ENCODE results near the gene GPR158.
A peak's percentile ranks its signal among the peaks of the same experiment; 100 is the strongest.

The GPR158 gene

GRCh38 chr10:25556457-25556856, 381.7 kb downstream of the GPR158 start:
- DNase-seq (ENCODE audit: insufficient read length, low spot score) (no peak), FAIRE-seq (no peak)

GRCh38 chr10:25557136-25557535, 382.3 kb downstream of the GPR158 start:
- no peak for FAIRE-seq
- no peak for DNase-seq (ENCODE audit: insufficient read length, low spot score)

GRCh38 chr10:25561758-25562157, 387.0 kb downstream of the GPR158 start:
- DNase-seq (ENCODE audit: insufficient read length, low spot score): no peak
- FAIRE-seq: no peak

- FAIRE-seq: no peak
- DNase-seq (ENCODE audit: insufficient read length, low spot score): no peak
These were observed 387.7 kb downstream of the GPR158 start for GRCh38 chr10:25562547-25562946.

- DNase-seq (ENCODE audit: insufficient read length, low spot score) (no peak), FAIRE-seq (no peak)
These were observed 389.6 kb downstream of the GPR158 start for GRCh38 chr10:25564351-25564750.

- DNase-seq (ENCODE audit: insufficient read length, low spot score) (no peak), FAIRE-seq (no peak)
These were observed 390.8 kb downstream of the GPR158 start for GRCh38 chr10:25565570-25565969.

- DNase-seq (ENCODE audit: insufficient read length, low spot score) (no peak), FAIRE-seq (no peak)
These were observed 398.5 kb downstream of the GPR158 start for GRCh38 chr10:25573316-25573715.

GRCh38 chr10:25575343-25575742, 400.5 kb downstream of the GPR158 start:
- FAIRE-seq (no peak), DNase-seq (ENCODE audit: insufficient read length, low spot score) (no peak)

GRCh38 chr10:25578061-25578460, 403.3 kb downstream of the GPR158 start:
- FAIRE-seq (no peak), DNase-seq (ENCODE audit: insufficient read length, low spot score) (no peak)

GRCh38 chr10:25582961-25583360, 408.2 kb downstream of the GPR158 start:
- no peak for DNase-seq (ENCODE audit: insufficient read length, low spot score)
- FAIRE-seq: no peak

GRCh38 chr10:25600651-25601050, 425.9 kb downstream of the GPR158 start:
- FAIRE-seq: no peak

GRCh38 chr10:25604591-25604990, 429.8 kb downstream of the GPR158 start:
- DNase-seq (ENCODE audit: insufficient read length, low spot score): no peak
- FAIRE-seq: no peak

More at GRCh38 chr10:25600651-25601050, 425.9 kb downstream of the GPR158 start:
- DNase-seq (ENCODE audit: insufficient read length, low spot score): no peak

- no peak for FAIRE-seq
- DNase-seq (ENCODE audit: insufficient read length, low spot score): no peak
These were observed 439.9 kb downstream of the GPR158 start for GRCh38 chr10:25614652-25615051.

GRCh38 chr10:25615926-25616325, 441.1 kb downstream of the GPR158 start:
- DNase-seq (ENCODE audit: insufficient read length, low spot score) (no peak), FAIRE-seq (peak; percentile 31)

GRCh38 chr10:25616903-25617592, 442.2 kb downstream of the GPR158 start:
- DNase-seq (ENCODE audit: insufficient read length, low spot score) (no peak), FAIRE-seq (no peak)

- DNase-seq (ENCODE audit: insufficient read length, low spot score) (no peak), FAIRE-seq (no peak)
These were observed 452.8 kb downstream of the GPR158 start for GRCh38 chr10:25627606-25628005.

GRCh38 chr10:25629333-25629732, 454.5 kb downstream of the GPR158 start:
- FAIRE-seq: no peak
- DNase-seq (ENCODE audit: insufficient read length, low spot score): no peak

GRCh38 chr10:25631471-25631870, 456.7 kb downstream of the GPR158 start:
- DNase-seq (ENCODE audit: insufficient read length, low spot score): no peak
- FAIRE-seq: no peak

GRCh38 chr10:25632802-25633201, 458.0 kb downstream of the GPR158 start:
- no peak for FAIRE-seq

GRCh38 chr10:25633542-25633941, 458.7 kb downstream of the GPR158 start:
- FAIRE-seq (no peak), DNase-seq (ENCODE audit: insufficient read length, low spot score) (no peak)

More at GRCh38 chr10:25632802-25633201, 458.0 kb downstream of the GPR158 start:
- DNase-seq (ENCODE audit: insufficient read length, low spot score): no peak

- DNase-seq (ENCODE audit: insufficient read length, low spot score) (no peak), FAIRE-seq (no peak)
These were observed 464.8 kb downstream of the GPR158 start for GRCh38 chr10:25639646-25640045.

GRCh38 chr10:25641595-25641994, 466.8 kb downstream of the GPR158 start:
- no peak for FAIRE-seq
- no peak for DNase-seq (ENCODE audit: insufficient read length, low spot score)

- FAIRE-seq: no peak
These were observed 467.9 kb downstream of the GPR158 start for GRCh38 chr10:25642721-25643120.

More at GRCh38 chr10:25642721-25643120, 467.9 kb downstream of the GPR158 start:
- DNase-seq (ENCODE audit: insufficient read length, low spot score): no peak

All from HTR-8/SVneo (cell line).